HCT116 (cell line): ENCODE results near the gene PGLYRP4. TPM values are rescaled to one million over a fixed set of nuclear protein-coding genes. Genes with fewer than 3 reads are reported as not detected.

Experiments
- ATAC-seq: fragments of 200-7000 bp; cut with Tn5 transposase; 2 replicates; pipeline ENCODE4 v1.9.1; 2020; ENCODE audit warnings: mild to moderate bottlenecking, moderate library complexity
- BruUV-seq: library from RNA; stranded (reverse); fragments of 400-500 nt; replicated peaks from 2 replicates; lab custom pipeline; 2021; lab: Mats Ljungman, UMichigan
- CTCF ChIA-PET: fragments of 300-600 bp; sonication (Branson Sonifier 250); formaldehyde crosslinking; loops from one replicate; lab custom pipeline; 2021; ENCODE audit warnings: antibody characterized with exemption; lab: Charles Lee
- POLR2A ChIA-PET: fragments of 300-600, 350-600 bp; sonication (Branson Sonifier 250); formaldehyde crosslinking; loops from one replicate; lab custom pipeline; 2021; ENCODE audit warnings: antibody characterized with exemption; lab: Charles Lee
- RAD21 ChIA-PET, 2 experiments: fragments of 300-600 bp; sonication (Branson Sonifier 250); formaldehyde crosslinking; loops; one replicate each; lab custom pipeline; 2023; ENCODE audit warnings: low total read pairs in 2 of 2; ENCODE audit not compliant: uncharacterized antibody in 2 of 2, unreplicated experiment in 2 of 2, low non-redundant PET in 1 of 2; lab: Charles Lee
- DNase-seq: peaks from one replicate; pipeline ENCODE4 v3.0.0-alpha.2; 2010; ENCODE audit warnings: low read depth, low spot score
- H2AFZ ChIP-seq: fragments of 200-600 bp; shearing (Covaris generic), sonication (generic); 2 replicates; pipeline ENCODE4 v1.6.1; 2017; ENCODE audit warnings: low read depth, mixed run types, mixed read lengths, antibody characterized with exemption, low read length; ENCODE audit not compliant: poor library complexity, severe bottlenecking
- H3K27ac ChIP-seq: 2 replicates; pipeline ENCODE4 v1.5.1; 2012; ENCODE audit warnings: low read depth, low read length
- H3K27me3 ChIP-seq: fragments of 200-600 bp; sonication (generic); 2 replicates; pipeline ENCODE4 v1.6.1; 2016; ENCODE audit warnings: mixed run types, low read length, mixed read lengths; ENCODE audit not compliant: insufficient read depth
- H3K36me3 ChIP-seq, 2 experiments: fragments of 200-500 bp in 1 of 2; fragments of 200-600 bp in 1 of 2; sonication (Bioruptor generic) in 1 of 2; sonication (generic) in 1 of 2; 2 replicates each; pipeline versions ENCODE4 v1.5.1 to v1.6.1; 2014 to 2016; ENCODE audit warnings: low read length in 2 of 2, inconsistent platforms in 1 of 2, mixed read lengths in 1 of 2, mixed run types in 1 of 2; ENCODE audit not compliant: insufficient read depth in 2 of 2, control insufficient read depth in 1 of 2
- H3K4me1 ChIP-seq, 2 experiments: fragments of 200-600 bp in 1 of 2; sonication (generic) in 1 of 2; 2 replicates each; pipeline versions ENCODE4 v1.5.1 to v1.6.1; 2012 to 2017; ENCODE audit warnings: low read length in 2 of 2, inconsistent platforms in 1 of 2, mild to moderate bottlenecking in 1 of 2, mixed read lengths in 1 of 2, mixed run types in 1 of 2, moderate library complexity in 1 of 2; ENCODE audit not compliant: insufficient read depth in 2 of 2, control insufficient read depth in 1 of 2
- H3K4me2 ChIP-seq: fragments of 200-600 bp; sonication (generic); 2 replicates; pipeline ENCODE4 v1.6.1; 2017; ENCODE audit warnings: mixed run types, low read length, mixed read lengths
- H3K4me3 ChIP-seq, 2 experiments: fragments of 200-600 bp in 1 of 2; sonication (generic) in 1 of 2; replicated peaks in 1 of 2; 2 replicates each; pipeline ENCODE4 v1.5.1; 2011 to 2016; ENCODE audit warnings: low read length in 2 of 2, control low read depth in 1 of 2, low read depth in 1 of 2, mild to moderate bottlenecking in 1 of 2, mixed read lengths in 1 of 2, mixed run types in 1 of 2
- H3K79me2 ChIP-seq: fragments of 200-600 bp; sonication (generic); 2 replicates; pipeline ENCODE4 v1.6.1; 2017; ENCODE audit warnings: mild to moderate bottlenecking, mixed run types, low read length, moderate library complexity, mixed read lengths; ENCODE audit not compliant: insufficient read depth
- H3K9ac ChIP-seq: fragments of 200-600 bp; sonication (generic); 2 replicates; pipeline ENCODE4 v1.6.1; 2016; ENCODE audit warnings: low read length, mixed read lengths
- H3K9me2 ChIP-seq: fragments of 200-600 bp; sonication (generic), shearing (Covaris generic); 2 replicates; pipeline ENCODE4 v1.6.1; 2017; ENCODE audit warnings: mixed run types, mild to moderate bottlenecking, moderate library complexity; ENCODE audit not compliant: insufficient read depth
- H3K9me3 ChIP-seq, 2 experiments: fragments of 200-500 bp in 1 of 2; fragments of 200-600 bp in 1 of 2; sonication (Bioruptor generic) in 1 of 2; sonication (generic) in 1 of 2; 2 replicates each; pipeline ENCODE4 v1.6.1; 2014 to 2017; ENCODE audit warnings: low read length in 2 of 2, mixed read lengths in 2 of 2, inconsistent platforms in 1 of 2, low read depth in 1 of 2, mild to moderate bottlenecking in 1 of 2, mixed run types in 1 of 2, moderate library complexity in 1 of 2; ENCODE audit not compliant: control insufficient read depth in 1 of 2, insufficient read depth in 1 of 2
- H4K20me1 ChIP-seq: fragments of 200-600 bp; sonication (generic), shearing (Covaris generic); 2 replicates; pipeline ENCODE4 v1.6.1; 2017; ENCODE audit warnings: mixed run types, mild to moderate bottlenecking, moderate library complexity; ENCODE audit not compliant: insufficient read depth
- ATF3 ChIP-seq: IDR thresholded peaks from 2 replicates; pipeline ENCODE4 v1.6.1; 2012
- CBX3 ChIP-seq: IDR thresholded peaks from 2 replicates; pipeline ENCODE4 v1.6.1; 2012; ENCODE audit warnings: low read depth
- CEBPB ChIP-seq: IDR thresholded peaks from 2 replicates; pipeline ENCODE4 v1.6.1; 2012; ENCODE audit warnings: low read depth
- ELF1 ChIP-seq: IDR thresholded peaks from 2 replicates; pipeline ENCODE4 v1.6.1; 2012; ENCODE audit warnings: low read depth, borderline replicate concordance
- EZH2 ChIP-seq: fragments of 200-600 bp; sonication (generic); IDR thresholded peaks from 2 replicates; pipeline ENCODE4 v1.6.1; 2017; ENCODE audit warnings: antibody characterized with exemption, mixed run types
- POLR2A ChIP-seq: IDR thresholded peaks from 2 replicates; pipeline ENCODE4 v1.7.0; 2011; ENCODE audit warnings: borderline replicate concordance; ENCODE audit not compliant: insufficient read depth, insufficient read length; ENCODE audit errors: extremely low read depth
- POLR2AphosphoS5 ChIP-seq: IDR thresholded peaks from 2 replicates; pipeline ENCODE4 v1.6.1; 2011; ENCODE audit warnings: mild to moderate bottlenecking, low read depth, low read length, moderate library complexity
- RAD21 ChIP-seq: IDR thresholded peaks from 2 replicates; pipeline ENCODE4 v1.6.1; 2012; ENCODE audit warnings: low read depth, mild to moderate bottlenecking
- SIN3A ChIP-seq: IDR thresholded peaks from 2 replicates; pipeline ENCODE4 v1.6.1; 2012; ENCODE audit warnings: low read depth
- SP1 ChIP-seq: IDR thresholded peaks from 2 replicates; pipeline ENCODE4 v1.6.1; 2012; ENCODE audit warnings: low read depth
- SRF ChIP-seq: IDR thresholded peaks from 2 replicates; pipeline ENCODE4 v1.6.1; 2012; ENCODE audit warnings: low read depth
- YY1 ChIP-seq: IDR thresholded peaks from 2 replicates; pipeline ENCODE4 v1.6.1; 2011; ENCODE audit warnings: low read length, low read depth, moderate library complexity, mild to moderate bottlenecking; ENCODE audit not compliant: insufficient replicate concordance; ENCODE audit errors: extremely low read depth
- ZNF274 ChIP-seq: fragments of 200-500 bp; sonication (Bioruptor generic); IDR thresholded peaks from 2 replicates; pipeline ENCODE4 v1.6.1; 2014; ENCODE audit warnings: mild to moderate bottlenecking, low read depth, low read length, inconsistent platforms
- intact Hi-C: fragments of 100-400 bp; cut with micrococcal nuclease; formaldehyde crosslinking; loops from 2 replicates; pipeline ENCODE4 v1.10.0; 2022
- total RNA-seq: library from RNA; stranded (reverse); gene quantifications from one replicate; pipeline ENCODE4 v1.2.1, GENCODE V29; 2021; ENCODE audit not compliant: unreplicated experiment
- TF ChIP-seq, protein P1 (sequence below): IDR thresholded peaks from 2 replicates; pipeline ENCODE4 v1.6.1; 2011; ENCODE audit warnings: mild to moderate bottlenecking, low read length, moderate library complexity; ENCODE audit not compliant: insufficient replicate concordance; ENCODE audit errors: extremely low read depth
- TF ChIP-seq, protein P2 (sequence below): IDR thresholded peaks from 2 replicates; pipeline ENCODE4 v1.6.1; 2012; ENCODE audit warnings: low read depth
- TF ChIP-seq, protein P3 (sequence below), 3 experiments: fragments of 200-600 bp in 1 of 3; sonication (generic) in 1 of 3; IDR thresholded peaks in 2 of 3; conservative IDR thresholded peaks in 1 of 3; 2 replicates each; pipeline ENCODE4 v1.5.1; 2012 to 2017; ENCODE audit warnings: low read depth in 2 of 3, low read length in 2 of 3, antibody characterized with exemption in 1 of 3, borderline replicate concordance in 1 of 3, control low read depth in 1 of 3, mild to moderate bottlenecking in 1 of 3, mixed read lengths in 1 of 3, mixed run types in 1 of 3, moderate library complexity in 1 of 3; ENCODE audit not compliant: insufficient read depth in 1 of 3

The PGLYRP4 gene
- total RNA-seq, 1 experiment from 2014 or later, result not detected

DNA sequence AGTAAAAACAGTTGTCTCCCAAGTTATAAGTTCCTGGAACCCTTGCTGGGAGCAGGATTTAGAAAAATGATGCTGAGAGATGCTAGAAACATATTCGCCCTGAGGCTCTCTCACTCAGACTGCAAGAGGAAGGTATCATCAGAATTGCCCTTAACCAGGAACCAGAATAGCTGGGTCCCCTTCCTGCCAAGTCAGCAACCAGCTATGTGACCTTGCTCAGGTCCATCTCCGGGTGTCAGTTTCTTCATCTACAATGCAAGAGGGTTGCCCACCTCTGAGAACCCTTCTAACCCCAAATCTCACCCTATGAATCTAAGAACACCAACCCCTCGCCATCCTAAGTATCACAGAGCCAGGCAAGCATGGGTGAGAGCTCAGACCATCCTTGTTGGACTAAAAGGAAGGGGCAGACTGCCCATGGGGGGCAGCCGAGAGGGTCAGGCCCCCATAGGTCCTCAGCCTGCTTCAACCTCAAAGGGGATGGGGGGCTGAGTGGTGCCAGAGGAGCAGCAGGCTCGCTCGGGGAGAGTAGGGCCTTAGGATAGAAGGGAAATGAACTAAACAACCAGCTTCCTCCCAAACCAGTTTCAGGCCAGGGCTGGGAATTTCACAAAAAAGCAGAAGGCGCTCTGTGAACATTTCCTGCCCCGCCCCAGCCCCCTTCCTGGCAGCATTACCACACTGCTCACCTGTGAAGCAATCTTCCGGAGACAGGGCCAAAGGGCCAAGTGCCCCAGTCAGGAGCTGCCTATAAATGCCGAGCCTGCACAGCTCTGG, 8.6 kb upstream of the PGLYRP4 start:
- TF ChIP-seq, protein P1, sequence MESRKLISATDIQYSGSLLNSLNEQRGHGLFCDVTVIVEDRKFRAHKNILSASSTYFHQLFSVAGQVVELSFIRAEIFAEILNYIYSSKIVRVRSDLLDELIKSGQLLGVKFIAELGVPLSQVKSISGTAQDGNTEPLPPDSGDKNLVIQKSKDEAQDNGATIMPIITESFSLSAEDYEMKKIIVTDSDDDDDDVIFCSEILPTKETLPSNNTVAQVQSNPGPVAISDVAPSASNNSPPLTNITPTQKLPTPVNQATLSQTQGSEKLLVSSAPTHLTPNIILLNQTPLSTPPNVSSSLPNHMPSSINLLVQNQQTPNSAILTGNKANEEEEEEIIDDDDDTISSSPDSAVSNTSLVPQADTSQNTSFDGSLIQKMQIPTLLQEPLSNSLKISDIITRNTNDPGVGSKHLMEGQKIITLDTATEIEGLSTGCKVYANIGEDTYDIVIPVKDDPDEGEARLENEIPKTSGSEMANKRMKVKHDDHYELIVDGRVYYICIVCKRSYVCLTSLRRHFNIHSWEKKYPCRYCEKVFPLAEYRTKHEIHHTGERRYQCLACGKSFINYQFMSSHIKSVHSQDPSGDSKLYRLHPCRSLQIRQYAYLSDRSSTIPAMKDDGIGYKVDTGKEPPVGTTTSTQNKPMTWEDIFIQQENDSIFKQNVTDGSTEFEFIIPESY, result no peak
- TF ChIP-seq, protein P2, sequence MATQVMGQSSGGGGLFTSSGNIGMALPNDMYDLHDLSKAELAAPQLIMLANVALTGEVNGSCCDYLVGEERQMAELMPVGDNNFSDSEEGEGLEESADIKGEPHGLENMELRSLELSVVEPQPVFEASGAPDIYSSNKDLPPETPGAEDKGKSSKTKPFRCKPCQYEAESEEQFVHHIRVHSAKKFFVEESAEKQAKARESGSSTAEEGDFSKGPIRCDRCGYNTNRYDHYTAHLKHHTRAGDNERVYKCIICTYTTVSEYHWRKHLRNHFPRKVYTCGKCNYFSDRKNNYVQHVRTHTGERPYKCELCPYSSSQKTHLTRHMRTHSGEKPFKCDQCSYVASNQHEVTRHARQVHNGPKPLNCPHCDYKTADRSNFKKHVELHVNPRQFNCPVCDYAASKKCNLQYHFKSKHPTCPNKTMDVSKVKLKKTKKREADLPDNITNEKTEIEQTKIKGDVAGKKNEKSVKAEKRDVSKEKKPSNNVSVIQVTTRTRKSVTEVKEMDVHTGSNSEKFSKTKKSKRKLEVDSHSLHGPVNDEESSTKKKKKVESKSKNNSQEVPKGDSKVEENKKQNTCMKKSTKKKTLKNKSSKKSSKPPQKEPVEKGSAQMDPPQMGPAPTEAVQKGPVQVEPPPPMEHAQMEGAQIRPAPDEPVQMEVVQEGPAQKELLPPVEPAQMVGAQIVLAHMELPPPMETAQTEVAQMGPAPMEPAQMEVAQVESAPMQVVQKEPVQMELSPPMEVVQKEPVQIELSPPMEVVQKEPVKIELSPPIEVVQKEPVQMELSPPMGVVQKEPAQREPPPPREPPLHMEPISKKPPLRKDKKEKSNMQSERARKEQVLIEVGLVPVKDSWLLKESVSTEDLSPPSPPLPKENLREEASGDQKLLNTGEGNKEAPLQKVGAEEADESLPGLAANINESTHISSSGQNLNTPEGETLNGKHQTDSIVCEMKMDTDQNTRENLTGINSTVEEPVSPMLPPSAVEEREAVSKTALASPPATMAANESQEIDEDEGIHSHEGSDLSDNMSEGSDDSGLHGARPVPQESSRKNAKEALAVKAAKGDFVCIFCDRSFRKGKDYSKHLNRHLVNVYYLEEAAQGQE, result no peak
- TF ChIP-seq SP1, result no peak
- TF ChIP-seq SRF, result no peak
- no peak for TF ChIP-seq CEBPB
- no peak for TF ChIP-seq ATF3
- TF ChIP-seq POLR2AphosphoS5, result no peak
- TF ChIP-seq ZNF274, result no peak
- TF ChIP-seq YY1, result no peak
- TF ChIP-seq CBX3, result no peak
- TF ChIP-seq POLR2A, result no peak
- no peak for TF ChIP-seq SIN3A
- no peak for TF ChIP-seq ELF1
- TF ChIP-seq EZH2, result no peak
- TF ChIP-seq, protein P3, sequence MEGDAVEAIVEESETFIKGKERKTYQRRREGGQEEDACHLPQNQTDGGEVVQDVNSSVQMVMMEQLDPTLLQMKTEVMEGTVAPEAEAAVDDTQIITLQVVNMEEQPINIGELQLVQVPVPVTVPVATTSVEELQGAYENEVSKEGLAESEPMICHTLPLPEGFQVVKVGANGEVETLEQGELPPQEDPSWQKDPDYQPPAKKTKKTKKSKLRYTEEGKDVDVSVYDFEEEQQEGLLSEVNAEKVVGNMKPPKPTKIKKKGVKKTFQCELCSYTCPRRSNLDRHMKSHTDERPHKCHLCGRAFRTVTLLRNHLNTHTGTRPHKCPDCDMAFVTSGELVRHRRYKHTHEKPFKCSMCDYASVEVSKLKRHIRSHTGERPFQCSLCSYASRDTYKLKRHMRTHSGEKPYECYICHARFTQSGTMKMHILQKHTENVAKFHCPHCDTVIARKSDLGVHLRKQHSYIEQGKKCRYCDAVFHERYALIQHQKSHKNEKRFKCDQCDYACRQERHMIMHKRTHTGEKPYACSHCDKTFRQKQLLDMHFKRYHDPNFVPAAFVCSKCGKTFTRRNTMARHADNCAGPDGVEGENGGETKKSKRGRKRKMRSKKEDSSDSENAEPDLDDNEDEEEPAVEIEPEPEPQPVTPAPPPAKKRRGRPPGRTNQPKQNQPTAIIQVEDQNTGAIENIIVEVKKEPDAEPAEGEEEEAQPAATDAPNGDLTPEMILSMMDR (IDR thresholded peaks at IDR 0.05 in 2 of 3, conservative IDR thresholded peaks at IDR 0.05 in 1 of 3; ENCODE audit: borderline replicate concordance in 1 of 3, insufficient read depth in 1 of 3, low read depth in 2 of 3, low read length in 2 of 3), result no peak
- TF ChIP-seq RAD21, result no peak
- Histone ChIP-seq H3K36me3 (no peaks in the 10 kb centered on the region), H3K9me3 (no peaks in the 10 kb centered on the region), H3K9ac (no peak overlapping the region), H3K4me1 (no peaks in the 10 kb centered on the region; a peak in 1 of 4 replicates), H4K20me1 (no peaks in the 10 kb centered on the region), H2AFZ (no peak overlapping the region), H3K4me3 (no peak overlapping the region), H3K4me2 (no peak overlapping the region), H3K79me2 (no peaks in the 10 kb centered on the region), H3K27ac (no peak overlapping the region), H3K27me3 (no peaks in the 10 kb centered on the region), H3K9me2 (no peaks in the 10 kb centered on the region)
- ChIA-PET RAD21 (no interaction called here), POLR2A (no interaction called here), CTCF (interaction anchor here (0.9 kb wide), 2 partner anchors 109 to 138 kb away, joined by 3 read pairs; no protein-coding TSS in a partner anchor)
- no TSS peak for BruUV-seq
- ATAC-seq, result no peak
- no peak for DNase-seq
- intact Hi-C loops, result no loop called here
